Stimulated activated CD4-positive, alpha-beta T cell treated with anti-CD3 and anti-CD28 coated beads, TNF-alpha, amount 100 ng/mL, for 24 hours (primary cell): ENCODE results near the gene TBC1D22A.

Experiments used
- DNase-seq, 3 experiments: peaks; one replicate each; pipeline ENCODE4 v3.0.0-alpha.2; 2020; ENCODE audit warnings: low read depth in 3 of 3

Gene TBC1D22A

GRCh38 chr22:47011859-47012258 lies 249.4 kb downstream of the TBC1D22A start:
- no peak for DNase-seq

- no peak for DNase-seq
Observed at GRCh38 chr22:47012589-47013370, 250.3 kb downstream of the TBC1D22A start.

GRCh38 chr22:47013861-47014635 lies 251.6 kb downstream of the TBC1D22A start:
- DNase-seq, result no peak

- no peak for DNase-seq
Observed at GRCh38 chr22:47014636-47015345, 252.3 kb downstream of the TBC1D22A start.

- DNase-seq, result no peak
Observed at GRCh38 chr22:47015589-47016178, 253.2 kb downstream of the TBC1D22A start.

GRCh38 chr22:47016631-47017030 lies 254.2 kb downstream of the TBC1D22A start:
- DNase-seq, result no peak

GRCh38 chr22:47017245-47017644 lies 254.8 kb downstream of the TBC1D22A start:
- no peak for DNase-seq

- DNase-seq, result no peak
Observed at GRCh38 chr22:47018010-47018910, 255.8 kb downstream of the TBC1D22A start.

- no peak for DNase-seq
Observed at GRCh38 chr22:47019012-47019790, 256.8 kb downstream of the TBC1D22A start.

GRCh38 chr22:47020166-47020565 lies 257.7 kb downstream of the TBC1D22A start:
- no peak for DNase-seq

GRCh38 chr22:47021371-47022074 lies 259.1 kb downstream of the TBC1D22A start:
- no peak for DNase-seq

GRCh38 chr22:47022075-47022473 lies 259.6 kb downstream of the TBC1D22A start:
- DNase-seq, result no peak

GRCh38 chr22:47022475-47022874 lies 260.0 kb downstream of the TBC1D22A start:
- DNase-seq, result no peak

GRCh38 chr22:47023871-47024270 lies 261.4 kb downstream of the TBC1D22A start:
- no peak for DNase-seq

- DNase-seq, result no peak
Observed at GRCh38 chr22:47027766-47028165, 265.3 kb downstream of the TBC1D22A start.

- DNase-seq, result no peak
Observed at GRCh38 chr22:47029244-47030074, 267.0 kb downstream of the TBC1D22A start.

- DNase-seq, result no peak
Observed at GRCh38 chr22:47030143-47030661, 267.8 kb downstream of the TBC1D22A start.

- no peak for DNase-seq
Observed at GRCh38 chr22:47030881-47031627, 268.6 kb downstream of the TBC1D22A start.
